ENCODE results near the gene TARBP1. TPM values are rescaled to one million over a fixed set of nuclear protein-coding genes. Genes with fewer than 3 reads are reported as not detected.

TARBP1 gene
- total RNA-seq, 2 experiments from 2014 or later = 53.9 to 61.3 TPM

DNA sequence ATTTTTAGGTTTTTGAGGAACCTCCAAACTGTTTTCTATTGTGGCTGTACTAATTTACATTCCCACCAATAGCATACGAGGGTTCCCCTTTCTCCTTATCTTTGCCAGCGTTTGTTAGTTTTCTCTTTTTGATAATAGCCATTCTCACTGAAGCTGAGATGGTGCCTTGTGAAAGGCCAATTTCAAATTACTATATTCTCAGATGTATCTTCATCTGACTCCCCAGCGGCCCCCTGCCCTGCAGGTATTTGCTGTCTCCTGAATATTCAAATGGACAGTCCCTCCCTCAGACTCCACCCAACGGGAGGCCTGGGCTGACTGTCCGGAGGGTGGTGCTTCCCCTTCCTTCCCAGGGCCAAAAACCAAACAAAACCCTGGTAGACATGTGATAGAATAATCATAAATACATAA, 33.5 kb upstream of the TARBP1 start:
- peaks cover 24% of the 10 kb centered on the region for H3K4me1 Mint-ChIP-seq (ENCODE audit: low read depth)
- DNase-seq (no peak), ATAC-seq (no peak)
- ChIA-PET CTCF (no interaction called here), POLR2A (no interaction called here)
- no peaks in the 10 kb centered on the region for H3K36me3 Mint-ChIP-seq (ENCODE audit: low read depth)
- H3K4me3 Mint-ChIP-seq = no peak overlapping the region
- no peaks in the 10 kb centered on the region for H3K9me3 Mint-ChIP-seq
- peaks cover 6% of the 10 kb centered on the region for H3K27me3 Mint-ChIP-seq
- intact Hi-C loops (cut with micrococcal nuclease) = no loop called here
- TF ChIP-seq, protein P1, sequence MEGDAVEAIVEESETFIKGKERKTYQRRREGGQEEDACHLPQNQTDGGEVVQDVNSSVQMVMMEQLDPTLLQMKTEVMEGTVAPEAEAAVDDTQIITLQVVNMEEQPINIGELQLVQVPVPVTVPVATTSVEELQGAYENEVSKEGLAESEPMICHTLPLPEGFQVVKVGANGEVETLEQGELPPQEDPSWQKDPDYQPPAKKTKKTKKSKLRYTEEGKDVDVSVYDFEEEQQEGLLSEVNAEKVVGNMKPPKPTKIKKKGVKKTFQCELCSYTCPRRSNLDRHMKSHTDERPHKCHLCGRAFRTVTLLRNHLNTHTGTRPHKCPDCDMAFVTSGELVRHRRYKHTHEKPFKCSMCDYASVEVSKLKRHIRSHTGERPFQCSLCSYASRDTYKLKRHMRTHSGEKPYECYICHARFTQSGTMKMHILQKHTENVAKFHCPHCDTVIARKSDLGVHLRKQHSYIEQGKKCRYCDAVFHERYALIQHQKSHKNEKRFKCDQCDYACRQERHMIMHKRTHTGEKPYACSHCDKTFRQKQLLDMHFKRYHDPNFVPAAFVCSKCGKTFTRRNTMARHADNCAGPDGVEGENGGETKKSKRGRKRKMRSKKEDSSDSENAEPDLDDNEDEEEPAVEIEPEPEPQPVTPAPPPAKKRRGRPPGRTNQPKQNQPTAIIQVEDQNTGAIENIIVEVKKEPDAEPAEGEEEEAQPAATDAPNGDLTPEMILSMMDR (IDR thresholded peaks at IDR 0.05) = no peak
- H3K27ac Mint-ChIP-seq = no peak overlapping the region

GRCh38 chr1:234509457-234510328, 30.7 kb upstream of the TARBP1 start:
- TF ChIP-seq, protein P1 (IDR thresholded peaks at IDR 0.05) = no peak
- POLR2A ChIA-PET = interaction anchor here (1.7 to 2.1 kb wide), 2 partner anchors 10 to 90 kb away, joined by 4 to 6 read pairs; no protein-coding TSS in a partner anchor
- Mint-ChIP-seq H3K27me3 (peaks cover 6% of the 10 kb centered on the region), H3K36me3 (ENCODE audit: low read depth) (no peaks in the 10 kb centered on the region), H3K9me3 (no peaks in the 10 kb centered on the region), H3K4me3 (no peak overlapping the region), H3K4me1 (ENCODE audit: low read depth) (peaks cover 20% of the 10 kb centered on the region), H3K27ac (no peak overlapping the region)
- CTCF ChIA-PET = interaction anchor here (1.6 to 2.4 kb wide), 3 partner anchors 10 to 22 kb away, joined by 4 to 9 read pairs (median 5); no protein-coding TSS in a partner anchor
- peak; percentile 34 for ATAC-seq
- no peak for DNase-seq
- intact Hi-C loops (cut with micrococcal nuclease) = no loop called here

- Mint-ChIP-seq H3K4me1 (ENCODE audit: low read depth) (peaks cover 30% of the 10 kb centered on the region), H3K27me3 (peaks cover 2% of the 10 kb centered on the region), H3K9me3 (peaks cover 6% of the 10 kb centered on the region), H3K4me3 (no peak overlapping the region), H3K36me3 (ENCODE audit: low read depth) (peaks cover 7% of the 10 kb centered on the region), H3K27ac (no peak overlapping the region)
- no peak for DNase-seq
- TF ChIP-seq, protein P1 (IDR thresholded peaks at IDR 0.05) = no peak
- ATAC-seq = no peak
- ChIA-PET POLR2A (interaction anchor here (1.1 to 2.1 kb wide), 2 partner anchors 9 to 12 kb away, joined by 3 to 6 read pairs; no protein-coding TSS in a partner anchor), CTCF (interaction anchor here (2.4 kb wide), 1 partner anchor 8 kb away, joined by 9 read pairs; no protein-coding TSS in a partner anchor)
- intact Hi-C loops (cut with micrococcal nuclease) = no loop called here
Observed at GRCh38 chr1:234507626-234508387, 28.8 kb upstream of the TARBP1 start.

- intact Hi-C loops (cut with micrococcal nuclease) = no loop called here
- ChIA-PET CTCF (interaction anchor here (1.5 kb wide), 1 partner anchor 11 kb away, joined by 3 read pairs; no protein-coding TSS in a partner anchor), POLR2A (interaction anchor here (2.1 kb wide), 1 partner anchor 12 kb away, joined by 6 read pairs; no protein-coding TSS in a partner anchor)
- ATAC-seq (no peak), DNase-seq (no peak)
- TF ChIP-seq, protein P1 (IDR thresholded peaks at IDR 0.05) = no peak
- Mint-ChIP-seq H3K4me3 (no peak overlapping the region), H3K9me3 (peaks cover 6% of the 10 kb centered on the region), H3K27me3 (peaks cover 2% of the 10 kb centered on the region), H3K36me3 (ENCODE audit: low read depth) (peaks cover 7% of the 10 kb centered on the region), H3K27ac (no peak overlapping the region), H3K4me1 (ENCODE audit: low read depth) (peaks cover 31% of the 10 kb centered on the region)
Observed at GRCh38 chr1:234507089-234507488, 28.1 kb upstream of the TARBP1 start.

All from activated CD8-positive, alpha-beta T cell treated with anti-CD3 and anti-CD28 coated beads for 36 hours (primary cell).